ENCODE measurements around the gene TSPYL6.

TSPYL6 gene

GRCh38 chr2:54212456-54212855 lies 43.6 kb downstream of the TSPYL6 start:
- CTCF ChIA-PET: no interaction called here
- POLR2A ChIA-PET: no interaction called here
- TF ChIP-seq FOXM1 (IDR thresholded peaks at IDR 0.05; ENCODE audit: borderline replicate concordance): no peak
- TF ChIP-seq FOXK2 (IDR thresholded peaks at IDR 0.05): no peak
- TF ChIP-seq ARNT (IDR thresholded peaks at IDR 0.05): no peak
- no peak for TF ChIP-seq BHLHE40 (IDR thresholded peaks at IDR 0.05; ENCODE audit: borderline replicate concordance)
- TF ChIP-seq TARDBP (IDR thresholded peaks at IDR 0.05): no peak
- no peak for DNase-seq (ENCODE audit: extremely low spot score)

GRCh38 chr2:54209379-54209778 lies 46.6 kb downstream of the TSPYL6 start:
- ChIA-PET CTCF (no interaction called here), POLR2A (no interaction called here)
- TF ChIP-seq FOXM1 (IDR thresholded peaks at IDR 0.05; ENCODE audit: borderline replicate concordance) (no peak), PKNOX1 (IDR thresholded peaks at IDR 0.05) (no peak), HDGF (IDR thresholded peaks at IDR 0.05; ENCODE audit: borderline replicate concordance) (no peak), ARNT (IDR thresholded peaks at IDR 0.05) (no peak), ELF4 (IDR thresholded peaks at IDR 0.05) (no peak), TARDBP (IDR thresholded peaks at IDR 0.05) (no peak), NFRKB (IDR thresholded peaks at IDR 0.05) (no peak), FOXK2 (IDR thresholded peaks at IDR 0.05) (no peak), ZNF384 (IDR thresholded peaks at IDR 0.05) (no peak), FOXA1 (IDR thresholded peaks at IDR 0.05) (no peak), BHLHE40 (IDR thresholded peaks at IDR 0.05; ENCODE audit: borderline replicate concordance) (no peak), LEF1 (IDR thresholded peaks at IDR 0.05; ENCODE audit: borderline replicate concordance) (no peak), CTBP1 (IDR thresholded peaks at IDR 0.05; ENCODE audit: borderline replicate concordance) (no peak), SUZ12 (IDR thresholded peaks at IDR 0.05) (no peak), SP1 (IDR thresholded peaks at IDR 0.05) (no peak), L3MBTL2 (conservative IDR thresholded peaks at IDR 0.05) (no peak)
- no peak for DNase-seq (ENCODE audit: extremely low spot score)

- POLR2A ChIA-PET: no interaction called here
- DNase-seq (ENCODE audit: extremely low spot score): no peak
- CTCF ChIA-PET: no interaction called here
- no peak for TF ChIP-seq PKNOX1 (IDR thresholded peaks at IDR 0.05)
- TF ChIP-seq LEF1 (IDR thresholded peaks at IDR 0.05; ENCODE audit: borderline replicate concordance): no peak
- TF ChIP-seq HDGF (IDR thresholded peaks at IDR 0.05; ENCODE audit: borderline replicate concordance): no peak
- no peak for TF ChIP-seq SUZ12 (IDR thresholded peaks at IDR 0.05)
- TF ChIP-seq FOXK2 (IDR thresholded peaks at IDR 0.05): no peak
- no peak for TF ChIP-seq SP1 (IDR thresholded peaks at IDR 0.05)
- TF ChIP-seq NFRKB (IDR thresholded peaks at IDR 0.05): no peak
- TF ChIP-seq FOXM1 (IDR thresholded peaks at IDR 0.05; ENCODE audit: borderline replicate concordance): no peak
Observed at GRCh38 chr2:54208364-54209240, 47.4 kb downstream of the TSPYL6 start.

GRCh38 chr2:54207666-54208195 lies 48.3 kb downstream of the TSPYL6 start:
- no peak for DNase-seq (ENCODE audit: extremely low spot score)
- TF ChIP-seq ELF4 (IDR thresholded peaks at IDR 0.05) (no peak), FOXM1 (IDR thresholded peaks at IDR 0.05; ENCODE audit: borderline replicate concordance) (no peak), ZNF384 (IDR thresholded peaks at IDR 0.05) (no peak), L3MBTL2 (conservative IDR thresholded peaks at IDR 0.05) (no peak), CTBP1 (IDR thresholded peaks at IDR 0.05; ENCODE audit: borderline replicate concordance) (no peak), SP1 (IDR thresholded peaks at IDR 0.05) (no peak), FOXK2 (IDR thresholded peaks at IDR 0.05) (no peak), ARNT (IDR thresholded peaks at IDR 0.05) (no peak), FOXA1 (IDR thresholded peaks at IDR 0.05) (no peak), NFRKB (IDR thresholded peaks at IDR 0.05) (no peak), TARDBP (IDR thresholded peaks at IDR 0.05) (no peak)
- CTCF ChIA-PET: no interaction called here
- POLR2A ChIA-PET: no interaction called here

- ChIA-PET POLR2A (no interaction called here), CTCF (no interaction called here)
- TF ChIP-seq LEF1 (IDR thresholded peaks at IDR 0.05; ENCODE audit: borderline replicate concordance) (no peak), SUZ12 (IDR thresholded peaks at IDR 0.05) (no peak), ELF4 (IDR thresholded peaks at IDR 0.05) (no peak), ARNT (IDR thresholded peaks at IDR 0.05) (no peak), BHLHE40 (IDR thresholded peaks at IDR 0.05; ENCODE audit: borderline replicate concordance) (no peak), FOXA1 (IDR thresholded peaks at IDR 0.05) (no peak), TARDBP (IDR thresholded peaks at IDR 0.05) (no peak), L3MBTL2 (conservative IDR thresholded peaks at IDR 0.05) (no peak), FOXM1 (IDR thresholded peaks at IDR 0.05; ENCODE audit: borderline replicate concordance) (no peak), ZNF384 (IDR thresholded peaks at IDR 0.05) (no peak), SP1 (IDR thresholded peaks at IDR 0.05) (no peak), HDGF (IDR thresholded peaks at IDR 0.05; ENCODE audit: borderline replicate concordance) (no peak), PKNOX1 (IDR thresholded peaks at IDR 0.05) (no peak), FOXK2 (IDR thresholded peaks at IDR 0.05) (no peak), NFRKB (IDR thresholded peaks at IDR 0.05) (no peak), CTBP1 (IDR thresholded peaks at IDR 0.05; ENCODE audit: borderline replicate concordance) (no peak)
- DNase-seq (ENCODE audit: extremely low spot score): peak; percentile 31
Observed at GRCh38 chr2:54206596-54206995, 49.4 kb downstream of the TSPYL6 start.

GRCh38 chr2:54204476-54204875 lies 51.6 kb downstream of the TSPYL6 start:
- TF ChIP-seq FOXM1 (IDR thresholded peaks at IDR 0.05; ENCODE audit: borderline replicate concordance) (no peak), HDGF (IDR thresholded peaks at IDR 0.05; ENCODE audit: borderline replicate concordance) (no peak), CTBP1 (IDR thresholded peaks at IDR 0.05; ENCODE audit: borderline replicate concordance) (no peak), ARNT (IDR thresholded peaks at IDR 0.05) (no peak), FOXA1 (IDR thresholded peaks at IDR 0.05) (no peak), BHLHE40 (IDR thresholded peaks at IDR 0.05; ENCODE audit: borderline replicate concordance) (no peak), ZNF384 (IDR thresholded peaks at IDR 0.05) (no peak)
- DNase-seq (ENCODE audit: extremely low spot score): no peak
- POLR2A ChIA-PET: no interaction called here
- CTCF ChIA-PET: no interaction called here

All from HEK293T (cell line).